TTC549 (cell line): Measurements from ENCODE around the gene C1orf216.
"Not testable (repeated sequence)": the region's sequence is repeated elsewhere in the genome, so short reads cannot be mapped to it uniquely, and the experiment has no call there.

ENCODE experiments used
- FAIRE-seq: peaks from 2 replicates; lab custom pipeline; 2012; peaks lifted over from hg19 to GRCh38; lab: Jason Lieb, UNC

Gene C1orf216

GRCh38 chr1:35706846-35707600 lies 11.7 kb downstream of the C1orf216 start:
- FAIRE-seq: no peak

- no peak for FAIRE-seq
Measured at GRCh38 chr1:35702508-35702907, 16.2 kb downstream of the C1orf216 start.

GRCh38 chr1:35699152-35699551 lies 19.5 kb downstream of the C1orf216 start:
- not testable (repeated sequence) for FAIRE-seq

- FAIRE-seq: no peak
Measured at GRCh38 chr1:35692317-35692716, 26.4 kb downstream of the C1orf216 start.

- no peak for FAIRE-seq
Measured at GRCh38 chr1:35691571-35692220, 27.0 kb downstream of the C1orf216 start.

GRCh38 chr1:35691080-35691479 lies 27.6 kb downstream of the C1orf216 start:
- no peak for FAIRE-seq

- not testable (repeated sequence) for FAIRE-seq
Measured at GRCh38 chr1:35690103-35690502, 28.6 kb downstream of the C1orf216 start.

GRCh38 chr1:35688161-35688560 lies 30.5 kb downstream of the C1orf216 start:
- no peak for FAIRE-seq

- no peak for FAIRE-seq
Measured at GRCh38 chr1:35683012-35683411, 35.7 kb downstream of the C1orf216 start.

GRCh38 chr1:35680271-35680670 lies 38.4 kb downstream of the C1orf216 start:
- no peak for FAIRE-seq

- no peak for FAIRE-seq
Measured at GRCh38 chr1:35675773-35676172, 42.9 kb downstream of the C1orf216 start.

- no peak for FAIRE-seq
Measured at GRCh38 chr1:35674111-35674510, 44.6 kb downstream of the C1orf216 start.

GRCh38 chr1:35672116-35672515 lies 46.6 kb downstream of the C1orf216 start:
- no peak for FAIRE-seq

GRCh38 chr1:35668506-35668905 lies 50.2 kb downstream of the C1orf216 start:
- FAIRE-seq: no peak

- no peak for FAIRE-seq
Measured at GRCh38 chr1:35666916-35667315, 51.8 kb downstream of the C1orf216 start.

- FAIRE-seq: no peak
Measured at GRCh38 chr1:35666216-35666615, 52.5 kb downstream of the C1orf216 start.
